ENCODE data around the gene DMBX1.

The DMBX1 gene

DNA sequence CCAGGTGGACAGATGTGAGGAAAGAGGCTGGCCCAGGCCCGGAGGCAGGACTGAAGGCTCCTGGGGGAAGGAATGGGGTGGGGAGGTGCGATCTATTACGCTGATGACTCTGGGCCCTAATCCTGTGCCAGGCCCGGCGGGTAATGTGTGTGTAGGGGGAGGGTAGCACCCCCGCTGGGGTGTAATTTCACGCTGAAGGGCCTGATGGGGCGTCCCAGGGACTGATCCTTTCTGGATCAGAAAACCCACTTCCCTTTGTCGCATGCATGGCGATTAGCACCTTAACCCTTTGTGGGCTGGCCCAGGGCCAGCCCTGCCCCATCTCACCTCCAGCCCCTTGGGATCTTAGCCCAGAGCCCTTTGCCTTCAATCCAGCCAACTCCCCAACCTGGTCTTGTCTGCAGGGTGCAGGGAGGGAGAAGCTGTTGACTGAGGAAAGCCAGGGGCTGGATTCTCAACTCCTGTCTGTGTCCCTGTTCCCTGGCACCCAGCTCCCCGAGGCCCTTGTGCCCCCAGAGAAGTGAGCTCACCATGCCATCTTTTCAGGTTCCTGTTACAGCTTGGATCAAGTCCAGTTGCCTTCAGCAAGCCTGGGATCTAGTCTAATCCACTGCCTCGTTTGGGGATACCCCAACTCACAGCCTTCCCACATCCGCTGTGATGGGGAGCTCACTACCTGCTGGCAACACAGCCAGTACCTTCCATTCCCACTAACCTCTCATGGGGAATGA, 35.8 kb downstream of the DMBX1 start:
- no peak for DNase-seq (ENCODE audit: low read depth in 2 of 2)

DNA sequence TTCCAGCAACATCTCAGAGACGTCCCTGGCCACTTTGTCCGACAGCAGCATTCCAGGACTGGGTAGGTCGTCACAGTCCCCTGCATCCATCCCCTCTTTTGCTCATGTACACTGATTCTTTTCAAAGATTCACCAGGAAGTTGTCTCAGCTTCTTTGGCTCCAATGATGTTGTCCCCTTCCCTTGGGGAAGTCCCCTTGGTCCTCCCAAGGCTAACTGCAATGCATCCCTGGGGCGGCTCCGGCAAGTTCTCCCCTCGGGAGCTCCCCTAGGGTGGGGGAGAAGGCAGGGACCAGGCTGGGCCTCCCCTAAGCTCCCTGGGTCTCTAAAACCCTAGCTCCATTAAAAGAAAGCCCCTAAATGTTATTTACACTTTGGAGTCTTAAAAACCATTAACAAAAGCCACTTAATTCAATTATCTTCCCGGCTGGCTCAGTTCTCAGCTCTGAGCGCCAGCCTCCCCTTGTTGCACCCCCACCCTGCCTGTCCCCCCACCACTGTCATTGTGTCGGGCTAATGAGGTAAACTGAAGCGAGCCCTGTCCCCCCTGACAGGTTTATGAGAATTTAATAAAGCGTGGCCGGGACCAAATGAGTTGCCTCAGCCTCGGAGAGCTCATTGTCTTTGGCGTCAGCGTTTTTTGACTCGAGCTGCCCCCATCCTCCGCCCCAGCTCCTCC, 36.5 kb downstream of the DMBX1 start:
- no peak for DNase-seq (ENCODE audit: low read depth in 2 of 2)

DNA sequence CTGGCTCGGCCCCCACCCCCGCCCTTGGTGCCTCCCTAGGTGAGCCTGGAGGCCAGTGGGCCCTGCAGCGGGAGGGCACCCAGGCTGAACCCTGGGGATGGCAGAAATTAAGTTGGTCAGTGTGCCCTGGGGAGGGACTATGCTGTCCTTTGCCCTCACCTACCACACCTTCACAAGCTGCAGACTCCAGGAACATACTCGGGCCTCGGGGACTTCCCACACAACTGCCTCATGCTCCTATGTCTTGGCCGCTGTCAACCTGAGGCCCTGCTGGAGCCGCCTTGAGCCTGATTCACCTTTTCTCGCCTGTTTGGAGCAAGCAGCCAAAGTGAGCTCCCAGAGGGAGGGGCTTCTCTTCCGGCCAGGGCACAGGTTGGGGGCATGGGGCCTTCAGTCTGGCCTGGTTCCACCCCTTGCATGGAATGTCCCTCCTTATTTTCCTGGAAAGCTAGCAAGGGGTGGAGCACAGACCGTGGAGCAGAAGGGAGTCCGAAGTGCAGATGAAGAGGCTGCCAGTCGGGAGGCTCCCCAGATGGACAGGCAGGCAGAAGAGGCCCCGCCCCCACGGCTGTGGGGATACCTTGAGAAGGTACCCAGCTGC, 37.2 kb downstream of the DMBX1 start:
- no peak for DNase-seq (ENCODE audit: low read depth in 2 of 2)

DNA sequence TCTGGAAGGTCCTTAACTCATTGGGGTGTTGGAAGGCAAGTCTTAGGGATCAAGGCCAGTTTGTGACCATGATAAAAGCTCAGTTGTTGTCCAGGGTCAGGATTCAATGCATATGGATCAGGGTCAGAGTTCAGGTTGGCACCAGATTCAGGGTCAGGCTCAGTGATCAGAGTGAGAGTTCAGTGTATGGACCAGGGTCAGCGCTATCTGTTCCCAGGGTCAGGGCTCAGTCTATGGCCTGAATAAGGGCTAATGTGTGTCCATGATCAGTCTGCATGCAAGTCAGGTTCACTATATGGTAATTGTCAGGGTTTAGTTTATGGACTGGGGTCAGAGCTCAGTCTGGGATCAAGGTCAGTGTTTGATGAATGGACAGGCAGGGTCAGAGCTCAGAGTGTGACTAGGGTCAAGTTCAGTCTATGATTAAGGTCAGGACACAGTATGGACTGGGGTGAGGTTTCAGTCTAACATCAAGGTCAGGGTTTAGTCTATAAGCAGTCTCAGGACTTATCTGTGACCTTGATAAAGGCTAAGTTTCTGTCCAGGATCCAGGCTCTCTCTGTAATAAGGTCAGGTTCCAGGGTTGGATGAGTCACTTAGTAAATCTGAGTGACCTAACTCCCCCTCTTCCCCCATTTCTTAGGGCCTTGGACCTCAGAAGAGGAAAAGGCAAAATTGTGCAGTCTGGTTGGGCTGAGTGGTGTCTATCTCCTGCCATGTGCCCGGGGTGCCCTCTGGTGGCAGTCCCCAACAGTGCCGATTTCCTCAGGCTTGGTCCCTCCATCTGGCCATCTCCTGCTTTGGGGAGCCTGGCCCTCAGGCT, 38.0 kb downstream of the DMBX1 start:
- peak in 1 of 2 experiments; percentile 20 for DNase-seq (ENCODE audit: low read depth in 2 of 2)

DNA sequence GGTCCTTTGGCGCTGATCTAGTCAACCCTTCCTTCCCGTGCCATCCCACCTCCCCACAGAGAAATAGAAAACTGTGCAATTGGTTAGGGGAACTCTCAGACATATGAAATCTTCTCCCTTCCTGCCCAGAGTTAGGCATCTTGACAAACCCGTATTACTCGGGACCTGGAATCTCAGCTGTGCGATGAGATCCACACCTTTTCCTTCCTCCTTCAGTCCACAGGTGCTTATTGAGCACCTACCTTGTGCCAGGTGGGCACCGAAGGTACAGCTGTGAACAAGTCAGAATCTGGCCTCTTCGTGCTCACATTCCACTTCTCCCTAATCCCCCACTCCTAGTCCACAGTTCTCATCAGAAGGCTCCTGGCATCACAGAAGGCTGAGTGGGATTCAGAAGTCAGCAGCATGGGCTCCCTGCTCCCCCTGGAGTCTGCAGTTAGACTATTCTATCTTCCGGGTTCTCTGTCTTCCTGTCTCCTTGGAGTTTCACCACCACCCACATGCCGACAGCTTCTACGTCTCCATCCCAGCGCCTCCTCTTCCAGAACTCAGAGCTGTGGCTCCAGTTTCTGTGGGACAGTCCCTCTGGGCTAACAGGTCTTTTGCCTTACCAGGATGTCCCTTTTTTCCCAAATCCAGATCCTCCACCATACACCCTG, 38.8 kb downstream of the DMBX1 start:
- DNase-seq (ENCODE audit: low read depth in 2 of 2): no peak

DNA sequence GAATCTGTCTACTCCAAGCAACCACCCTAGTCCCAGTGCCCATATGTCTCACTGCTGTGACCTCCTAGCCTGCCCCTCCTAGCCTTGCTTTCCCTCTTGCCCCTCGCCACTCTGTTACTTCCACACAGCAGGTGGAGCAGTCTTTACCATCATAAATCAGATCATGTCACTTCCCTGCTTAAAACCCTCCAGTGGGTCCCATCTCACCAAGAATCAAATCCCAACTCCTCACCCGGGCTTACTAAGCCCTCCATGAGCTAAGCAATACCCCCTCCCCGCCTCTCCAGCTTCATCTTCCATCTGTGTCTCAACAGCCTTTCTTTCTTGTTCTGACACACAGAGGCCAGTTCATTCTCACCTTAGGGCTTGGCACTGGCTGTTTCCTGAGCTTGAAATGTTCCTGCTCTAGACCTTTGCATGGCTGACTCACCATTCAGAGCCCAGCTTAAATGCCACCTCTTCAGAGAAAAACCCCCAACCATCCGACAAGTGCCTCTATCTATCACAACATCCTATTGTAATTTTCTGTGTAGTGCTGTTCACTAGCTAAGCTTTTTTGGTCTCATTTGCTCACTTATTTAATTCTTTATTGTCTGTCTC, 39.5 kb downstream of the DMBX1 start:
- DNase-seq (ENCODE audit: low read depth in 2 of 2): no peak

DNA sequence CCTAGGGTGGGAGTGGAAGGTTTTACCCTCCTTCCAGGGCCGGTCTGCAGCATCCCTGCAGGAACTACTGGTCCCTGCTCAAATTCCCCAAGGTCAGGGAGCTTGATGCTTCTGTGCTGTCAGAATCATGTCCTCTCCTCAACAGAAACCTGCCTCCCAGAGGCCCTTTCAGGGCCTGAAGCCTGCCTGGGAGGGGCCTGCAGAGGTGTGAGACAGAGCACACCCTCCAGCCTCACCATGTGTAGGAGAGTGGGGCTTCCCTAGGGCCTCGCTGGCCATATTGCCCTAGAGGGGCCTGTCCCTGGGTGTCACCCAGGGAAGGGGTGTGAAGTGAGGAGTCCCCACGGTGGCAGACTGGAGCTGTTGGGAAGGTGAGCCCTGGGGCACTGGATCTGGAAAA, 40.7 kb downstream of the DMBX1 start:
- no peak for DNase-seq (ENCODE audit: low read depth in 2 of 2)

DNA sequence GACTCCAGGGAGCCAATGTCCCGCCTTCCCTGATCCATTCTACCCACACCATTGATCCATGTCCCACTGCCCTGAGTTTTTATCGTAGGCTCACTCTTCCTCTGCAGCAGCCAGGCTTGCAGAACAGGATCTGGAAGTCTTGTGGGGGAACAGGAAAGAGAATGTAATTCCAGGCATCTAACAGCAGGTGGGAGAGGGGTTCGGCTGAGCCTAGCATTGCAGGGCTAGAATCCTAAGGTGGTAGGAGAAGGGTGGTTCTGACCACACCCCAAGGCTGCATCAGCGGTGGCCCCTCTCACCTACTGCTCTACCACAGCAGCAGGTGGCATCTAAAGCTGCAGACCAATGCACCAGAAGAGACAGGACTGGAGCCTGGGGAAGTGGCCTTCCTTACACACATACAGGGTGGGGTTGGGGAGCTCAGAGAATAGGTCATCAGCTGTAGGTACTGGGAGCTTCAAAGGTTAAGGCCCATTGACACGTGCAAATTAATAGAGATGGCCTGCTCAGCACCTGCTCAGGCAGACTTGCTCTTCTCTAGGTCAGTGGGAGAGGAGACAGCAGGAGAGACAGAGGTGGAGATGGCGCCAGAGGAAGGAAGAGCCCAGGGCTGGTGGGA, 41.3 kb downstream of the DMBX1 start:
- no peak for DNase-seq (ENCODE audit: low read depth in 2 of 2)

DNA sequence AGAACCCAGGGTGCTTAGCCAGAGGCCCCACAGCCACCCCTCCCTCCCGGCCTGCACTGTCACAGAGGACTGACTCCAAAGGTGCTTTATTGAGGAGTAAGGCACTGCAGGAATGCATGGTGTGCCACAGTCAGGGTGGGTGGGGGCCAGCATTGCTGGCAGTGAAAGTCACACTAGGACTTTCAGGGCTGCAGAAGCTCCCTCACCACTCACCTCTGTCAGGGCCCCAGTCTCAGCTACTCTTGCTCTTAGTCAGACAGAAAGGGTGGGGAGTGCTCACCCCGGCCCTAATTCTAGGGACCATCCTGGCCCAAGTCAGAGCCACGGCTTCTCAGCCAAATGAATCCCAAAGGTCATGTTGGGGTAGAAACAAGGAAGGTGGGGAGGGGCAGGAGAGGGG, 42.5 kb downstream of the DMBX1 start:
- no peak for DNase-seq (ENCODE audit: low read depth in 2 of 2)

DNA sequence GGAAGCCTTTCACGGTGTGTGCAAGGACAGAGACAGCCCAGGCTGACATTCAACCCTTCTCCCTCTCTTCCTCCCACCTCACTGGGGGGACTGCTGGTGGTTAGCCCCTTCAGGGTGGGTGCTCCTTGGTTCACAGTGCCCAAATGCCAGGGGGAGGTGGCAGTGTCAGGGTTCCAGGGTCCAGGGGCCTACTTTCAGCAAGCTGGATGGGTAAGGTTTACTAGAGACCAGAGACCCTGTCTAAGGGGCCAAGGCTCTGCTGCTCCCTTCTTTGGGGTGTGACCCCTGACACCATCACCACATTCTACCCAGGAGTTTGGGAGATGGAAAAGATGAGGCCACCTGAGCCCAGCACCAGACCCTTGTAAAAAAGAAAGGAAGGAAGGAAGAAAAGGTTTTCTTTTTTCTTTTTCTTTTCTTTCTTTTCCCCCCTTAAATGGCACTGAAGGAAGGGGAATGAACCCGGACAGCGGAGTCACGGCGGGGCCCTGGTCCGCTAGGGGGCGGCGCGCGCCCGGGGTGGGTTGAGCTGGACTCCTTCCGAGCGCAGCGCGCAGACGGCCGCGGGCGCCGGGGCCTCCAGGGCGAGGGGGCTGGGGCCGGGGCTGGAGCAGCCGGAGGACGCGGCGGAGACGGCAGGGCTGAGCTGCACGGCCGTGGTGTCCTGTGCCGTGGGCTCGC, 43.0 kb downstream of the DMBX1 start:
- DNase-seq (ENCODE audit: low read depth in 2 of 2): peak in 1 of 2 experiments; percentile 13

DNA sequence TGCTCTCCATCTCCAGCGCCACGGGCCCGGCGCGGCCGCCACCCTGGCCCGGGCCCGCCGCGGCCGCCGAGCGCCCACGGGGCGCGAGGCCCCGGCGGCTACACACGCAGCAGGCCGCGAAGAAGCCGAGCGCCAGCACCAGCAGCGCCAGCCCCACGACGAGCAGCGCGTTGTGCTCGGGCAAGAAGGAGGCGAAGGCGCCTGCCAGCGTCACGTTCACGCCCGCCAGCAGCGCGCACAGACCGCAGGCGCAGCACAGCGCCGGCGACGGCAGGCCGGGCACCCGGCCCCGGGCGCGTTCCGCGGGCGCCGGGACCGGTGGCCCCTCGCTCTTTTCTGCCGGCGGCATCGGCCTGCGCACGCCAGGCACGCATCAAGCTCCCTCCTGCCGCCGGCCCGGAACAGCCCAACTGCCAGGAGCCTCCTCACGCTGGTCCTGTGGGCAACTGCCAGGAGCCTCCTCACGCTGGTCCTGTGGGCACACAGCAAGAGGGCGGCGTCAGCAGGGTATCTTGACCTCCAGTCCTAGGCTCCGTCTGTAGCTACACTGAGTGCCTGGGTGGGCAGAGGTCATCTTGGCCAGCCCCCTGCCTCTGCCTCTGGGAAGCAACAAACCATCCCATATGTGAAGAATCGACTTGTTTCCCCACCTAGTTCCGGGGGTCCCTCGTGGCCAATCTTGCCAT, 43.7 kb downstream of the DMBX1 start:
- DNase-seq (ENCODE audit: low read depth in 2 of 2): no peak

DNA sequence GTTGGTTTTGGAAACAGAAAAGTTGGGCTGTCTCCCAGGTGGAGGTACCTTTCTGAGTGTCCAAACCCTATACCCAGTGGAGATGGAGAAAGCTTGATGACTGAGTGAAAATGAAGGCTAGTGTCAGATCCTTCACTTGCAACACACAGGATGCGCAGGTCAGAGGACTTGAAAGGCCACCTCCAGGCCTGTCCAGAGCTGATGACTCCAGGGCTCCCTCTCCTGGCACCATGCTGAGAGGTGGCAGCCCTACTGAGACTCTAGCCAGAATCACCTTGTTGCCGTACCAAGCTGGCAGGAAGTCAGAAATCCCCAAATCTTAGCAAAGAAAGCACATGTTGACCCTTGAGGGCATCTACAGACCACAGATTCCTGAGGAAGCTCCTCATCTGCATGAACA, 45.4 kb downstream of the DMBX1 start:
- no peak for DNase-seq (ENCODE audit: low read depth in 2 of 2)

DNA sequence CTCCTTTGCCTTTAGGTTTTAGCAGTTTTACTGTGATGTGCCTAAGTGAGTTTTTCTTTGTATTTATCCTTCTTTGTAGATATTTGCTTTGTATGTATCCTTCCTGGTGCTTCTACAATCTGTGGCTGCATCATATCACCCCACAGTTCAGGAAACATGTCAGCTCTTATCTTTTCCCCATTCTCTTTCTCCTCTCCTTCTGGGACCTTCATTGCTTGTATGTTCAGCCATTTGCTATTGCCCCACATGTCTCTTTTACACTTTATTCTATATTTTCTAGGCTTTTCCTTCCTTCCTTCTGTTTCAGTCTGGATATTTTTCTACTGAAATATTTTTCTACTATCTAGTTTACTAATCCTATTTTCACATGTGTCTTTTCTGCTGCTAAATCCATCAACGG, 46.9 kb downstream of the DMBX1 start:
- no peak for DNase-seq (ENCODE audit: low read depth in 2 of 2)

DNA sequence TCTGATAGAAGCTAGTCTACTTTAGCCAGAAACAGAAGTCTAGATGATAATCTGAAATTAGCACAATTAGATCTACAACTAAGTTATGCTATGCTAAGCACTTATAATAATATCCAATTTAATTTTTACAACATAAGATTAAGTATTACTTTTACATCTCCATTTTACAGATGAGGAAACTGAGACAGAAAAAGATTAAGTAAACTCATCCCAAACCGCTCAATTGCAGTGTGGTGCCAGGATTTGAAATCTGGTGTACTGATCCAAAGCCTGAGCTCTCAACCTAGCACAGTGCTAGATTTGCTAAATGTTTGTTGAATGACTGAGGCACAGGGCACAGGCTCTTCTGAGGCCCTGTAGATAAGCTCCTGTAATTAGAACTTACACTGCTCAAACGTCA, 48.0 kb downstream of the DMBX1 start:
- no peak for DNase-seq (ENCODE audit: low read depth in 2 of 2)

DNA sequence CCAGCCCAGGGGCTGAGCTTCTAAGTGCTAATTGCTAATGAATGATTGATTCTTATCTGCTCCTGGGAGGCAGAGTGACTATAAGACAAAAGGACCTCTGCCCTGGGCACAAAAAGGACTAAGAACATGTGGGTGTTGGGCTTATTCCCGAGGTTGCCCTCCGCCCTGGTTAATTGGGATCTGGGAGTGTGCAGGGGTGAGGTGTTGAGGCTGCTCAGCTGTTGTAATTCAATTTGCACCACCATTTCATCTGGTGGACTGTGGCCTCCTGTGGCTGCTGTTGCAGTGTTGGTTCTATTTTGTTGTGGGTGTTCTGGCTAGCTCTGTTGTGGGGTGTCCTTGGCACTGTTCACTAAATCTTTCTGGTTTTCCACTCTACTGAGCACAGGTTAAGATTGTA, 48.5 kb downstream of the DMBX1 start:
- DNase-seq (ENCODE audit: low read depth in 2 of 2): no peak
